ENCODE results near the gene DTWD1.
"Not testable (repeated sequence)": the region's sequence is repeated elsewhere in the genome, so short reads cannot be mapped to it uniquely, and the experiment has no call there.

DTWD1 gene

GRCh38 chr15:49646891-49647290 lies 26.0 kb downstream of the DTWD1 start:
- DNase-seq = no peak

- DNase-seq = no peak
Measured at GRCh38 chr15:49649987-49650386, 29.1 kb downstream of the DTWD1 start.

GRCh38 chr15:49650676-49651075 lies 29.8 kb downstream of the DTWD1 start:
- DNase-seq = no peak

GRCh38 chr15:49652922-49653321 lies 32.1 kb downstream of the DTWD1 start:
- DNase-seq = no peak

- no peak for DNase-seq
Measured at GRCh38 chr15:49656734-49657133, 35.9 kb downstream of the DTWD1 start.

- no peak for DNase-seq
Measured at GRCh38 chr15:49664716-49665115, 43.9 kb downstream of the DTWD1 start.

GRCh38 chr15:49666486-49666885 lies 45.6 kb downstream of the DTWD1 start:
- not testable (repeated sequence) for DNase-seq

GRCh38 chr15:49669288-49669687 lies 48.4 kb downstream of the DTWD1 start:
- no peak for DNase-seq

- no peak for DNase-seq
Measured at GRCh38 chr15:49673861-49674260, 53.0 kb downstream of the DTWD1 start.

GRCh38 chr15:49674370-49674769 lies 53.5 kb downstream of the DTWD1 start:
- DNase-seq = no peak

- no peak for DNase-seq
Measured at GRCh38 chr15:49675041-49675440, 54.2 kb downstream of the DTWD1 start.

GRCh38 chr15:49678655-49679054 lies 57.8 kb downstream of the DTWD1 start:
- DNase-seq = no peak

- no peak for DNase-seq
Measured at GRCh38 chr15:49686599-49686998, 65.8 kb downstream of the DTWD1 start.

GRCh38 chr15:49688135-49688790 lies 67.4 kb downstream of the DTWD1 start:
- no peak for DNase-seq

- DNase-seq = no peak
Measured at GRCh38 chr15:49692514-49693090, 71.8 kb downstream of the DTWD1 start.

- DNase-seq = no peak
Measured at GRCh38 chr15:49693498-49693897, 72.7 kb downstream of the DTWD1 start.

GRCh38 chr15:49696433-49696832 lies 75.6 kb downstream of the DTWD1 start:
- DNase-seq = no peak

- no peak for DNase-seq
Measured at GRCh38 chr15:49697121-49697520, 76.3 kb downstream of the DTWD1 start.

GRCh38 chr15:49702982-49703381 lies 82.1 kb downstream of the DTWD1 start:
- not testable (repeated sequence) for DNase-seq

Measured in stimulated activated CD4-positive, alpha-beta T cell treated with anti-CD3 and anti-CD28 coated beads, Interleukin-4, amount 100 ng/mL, for 1 hour (primary cell).